Measurements from ENCODE around the gene SLC35C1. TPM values are rescaled to one million over a fixed set of nuclear protein-coding genes. Genes with fewer than 3 reads are reported as not detected.

SLC35C1 gene
- total RNA-seq, 1 experiment from 2014 or later, result 8.9 TPM

GRCh38 chr11:45844822-45845578, 40.1 kb downstream of the SLC35C1 start:
- Histone ChIP-seq H3K4me1 (ENCODE audit: insufficient read depth, low read length) (peaks cover 2% of the 10 kb centered on the region; the same call in 1 of the 2 replicates), H3K14ac (ENCODE audit: insufficient read depth, low read length) (no peak overlapping the region), H2AK5ac (ENCODE audit: insufficient read length, low read length) (no peak overlapping the region), H3K56ac (ENCODE audit: insufficient read length, low read depth, low read length) (no peak overlapping the region), H3K18ac (ENCODE audit: insufficient read length, low read depth, low read length) (no peak overlapping the region), H3K4ac (ENCODE audit: low read depth, low read length) (no peak overlapping the region), H2BK20ac (ENCODE audit: low read depth, low read length, poor library complexity, severe bottlenecking) (no peak overlapping the region), H3K9ac (ENCODE audit: extremely low read depth, insufficient read length, low read length) (no peak overlapping the region), H3K79me2 (ENCODE audit: insufficient read depth, low read length) (no peaks in the 10 kb centered on the region), H3K23me2 (ENCODE audit: insufficient read length, low read depth, low read length, poor library complexity, severe bottlenecking) (peaks cover 6% of the 10 kb centered on the region), H3K4me2 (ENCODE audit: insufficient read depth, insufficient read length, low read length) (no peak overlapping the region), H2BK15ac (ENCODE audit: low read depth, low read length) (no peak overlapping the region), H2AFZ (ENCODE audit: low read length) (no peak overlapping the region), H4K5ac (ENCODE audit: insufficient read length, low read depth, low read length) (no peak overlapping the region), H4K91ac (ENCODE audit: insufficient read length, low read depth, low read length) (no peak overlapping the region), H3K9me3 (ENCODE audit: control insufficient read depth, low read depth, low read length) (no peaks in the 10 kb centered on the region), H4K8ac (replicated peaks; ENCODE audit: insufficient read length, low read depth, low read length) (no peak overlapping the region), H3K27ac (ENCODE audit: insufficient read length, low read depth, low read length) (no peak overlapping the region), H3T11ph (ENCODE audit: low read length) (no peak overlapping the region), H2BK120ac (ENCODE audit: low read depth, low read length, poor library complexity, severe bottlenecking) (no peak overlapping the region), H3K79me1 (ENCODE audit: insufficient read depth, low read depth, low read length, poor library complexity, severe bottlenecking) (no peaks in the 10 kb centered on the region), H3K27me3 (ENCODE audit: insufficient read depth, low read length) (peaks cover 7% of the 10 kb centered on the region; the same call in 1 of the 2 replicates), H2BK5ac (ENCODE audit: insufficient read length, low read length) (no peak overlapping the region), H4K20me1 (ENCODE audit: control insufficient read depth, insufficient read depth, insufficient read length) (no peaks in the 10 kb centered on the region), H3K23ac (ENCODE audit: insufficient read length, low read depth, low read length) (no peak overlapping the region), H2BK12ac (ENCODE audit: insufficient read length, low read depth, low read length) (no peak overlapping the region)
- Mint-ChIP-seq H3K4me1 (peaks cover 16 to 23% of the 10 kb centered on the region in 2 experiments), H3K36me3 (ENCODE audit: insufficient read depth in 1 of 3, low read depth in 3 of 3) (no peaks in the 10 kb centered on the region; a peak in 2 of 7 replicates), H3K27me3 (ENCODE audit: low read depth) (peaks cover 38% of the 10 kb centered on the region), H3K9me3 (peaks cover 0 to 3% of the 10 kb centered on the region in 2 experiments; a peak in 2 of 5 replicates), H3K4me3 (no peak overlapping the region; a peak in 1 of 5 replicates), H3K27ac (no peak overlapping the region)
- no CpG with 5 or more reads among the region's 3 CpGs for WGBS (ENCODE audit: extremely low coverage, insufficient read length, low lambda C conversion rate)
- DNase-seq, result no peak
- TF ChIP-seq CTCF (conservative IDR thresholded peaks at IDR 0.05), result no peak

All from H9 (cell line).